Activated CD8-positive, alpha-beta T cell treated with anti-CD3 and anti-CD28 coated beads, Interleukin-2, amount 10 ng/mL, durations not matched to agents 7 days and 5 days (primary cell): Measurements from ENCODE around the gene CTIF. TPM values are rescaled to one million over a fixed set of nuclear protein-coding genes. Genes with fewer than 3 reads are reported as not detected.

Source experiments
- ATAC-seq: fragments of 150-1000 bp; cut with Tn5 transposase; one replicate; pipeline ENCODE4 v1.10.0; 2021; ENCODE audit warnings: moderate library complexity
- CTCF ChIA-PET: fragments of 350-600 bp; sonication (Branson Sonifier 250); formaldehyde crosslinking; loops from one replicate; lab custom pipeline; 2021; ENCODE audit warnings: antibody characterized with exemption; lab: Charles Lee
- POLR2A ChIA-PET: fragments of 350-600 bp; sonication (Branson Sonifier 250); formaldehyde crosslinking; loops from one replicate; lab custom pipeline; 2021; ENCODE audit warnings: antibody characterized with exemption; lab: Charles Lee
- DNase-seq: peaks from one replicate; pipeline ENCODE4 v3.0.0-alpha.2; 2020
- H3K27ac Mint-ChIP-seq: one replicate; pipeline ENCODE4 v1.8.0; 2021; ENCODE audit warnings: mild to moderate bottlenecking, mixed read lengths
- H3K27me3 Mint-ChIP-seq: one replicate; pipeline ENCODE4 v1.8.0; 2021; ENCODE audit warnings: low read depth, mixed read lengths
- H3K36me3 Mint-ChIP-seq: one replicate; pipeline ENCODE4 v1.8.0; 2021; ENCODE audit warnings: low read depth, mixed read lengths
- H3K4me1 Mint-ChIP-seq: one replicate; pipeline ENCODE4 v1.8.0; 2021; ENCODE audit warnings: low read depth, mixed read lengths
- H3K4me3 Mint-ChIP-seq: one replicate; pipeline ENCODE4 v1.8.0; 2021; ENCODE audit warnings: mild to moderate bottlenecking, mixed read lengths
- H3K9me3 Mint-ChIP-seq: one replicate; pipeline ENCODE4 v1.8.0; 2022; ENCODE audit warnings: mixed read lengths; ENCODE audit not compliant: insufficient read depth
- total RNA-seq, 2 experiments: library from RNA; stranded (reverse); gene quantifications; one replicate each; pipeline ENCODE4 v1.2.3, GENCODE V29; 2021

Gene CTIF
- total RNA-seq, 2 experiments from 2014 or later, result 1.3 to 2.1 TPM

- CTCF ChIA-PET, result no interaction called here
- no peaks in the 10 kb centered on the region for H3K36me3 Mint-ChIP-seq
- H3K27me3 Mint-ChIP-seq, result peaks cover 2% of the 10 kb centered on the region
- DNase-seq (no peak), ATAC-seq (no peak)
- POLR2A ChIA-PET, result no interaction called here
- no peaks in the 10 kb centered on the region for H3K4me1 Mint-ChIP-seq
- H3K4me3 Mint-ChIP-seq, result no peak overlapping the region
- no peaks in the 10 kb centered on the region for H3K9me3 Mint-ChIP-seq
- no peak overlapping the region for H3K27ac Mint-ChIP-seq
Observed at GRCh38 chr18:48600046-48600445, 61.2 kb downstream of the CTIF start.

GRCh38 chr18:48600456-48601090 lies 61.7 kb downstream of the CTIF start:
- ChIA-PET POLR2A (no interaction called here), CTCF (no interaction called here)
- Mint-ChIP-seq H3K27me3 (peaks cover 2% of the 10 kb centered on the region), H3K27ac (no peak overlapping the region), H3K4me1 (no peaks in the 10 kb centered on the region), H3K36me3 (no peaks in the 10 kb centered on the region), H3K4me3 (no peak overlapping the region), H3K9me3 (no peaks in the 10 kb centered on the region)
- no peak for ATAC-seq
- no peak for DNase-seq

GRCh38 chr18:48601343-48601742 lies 62.5 kb downstream of the CTIF start:
- H3K27ac Mint-ChIP-seq, result no peak overlapping the region
- CTCF ChIA-PET, result no interaction called here

GRCh38 chr18:48602759-48603390 lies 64.0 kb downstream of the CTIF start:
- ChIA-PET CTCF (no interaction called here), POLR2A (no interaction called here)
- Mint-ChIP-seq H3K27me3 (peaks cover 2% of the 10 kb centered on the region), H3K9me3 (no peaks in the 10 kb centered on the region), H3K4me1 (no peaks in the 10 kb centered on the region), H3K4me3 (no peak overlapping the region), H3K27ac (no peak overlapping the region), H3K36me3 (no peaks in the 10 kb centered on the region)
- DNase-seq (no peak), ATAC-seq (no peak)

More at GRCh38 chr18:48601343-48601742, 62.5 kb downstream of the CTIF start:
- Mint-ChIP-seq H3K4me1 (no peaks in the 10 kb centered on the region), H3K27me3 (peaks cover 2% of the 10 kb centered on the region), H3K36me3 (no peaks in the 10 kb centered on the region), H3K4me3 (no peak overlapping the region), H3K9me3 (no peaks in the 10 kb centered on the region)
- POLR2A ChIA-PET, result no interaction called here
- ATAC-seq (no peak), DNase-seq (no peak)

- ChIA-PET CTCF (no interaction called here), POLR2A (no interaction called here)
- ATAC-seq, result no peak
Observed at GRCh38 chr18:48605408-48605845, 66.6 kb downstream of the CTIF start.

GRCh38 chr18:48607056-48607984 lies 68.5 kb downstream of the CTIF start:
- Mint-ChIP-seq H3K4me3 (no peak overlapping the region), H3K27me3 (peaks cover 2% of the 10 kb centered on the region), H3K4me1 (no peaks in the 10 kb centered on the region), H3K36me3 (no peaks in the 10 kb centered on the region), H3K9me3 (no peaks in the 10 kb centered on the region), H3K27ac (no peak overlapping the region)
- ATAC-seq (no peak), DNase-seq (no peak)
- POLR2A ChIA-PET, result no interaction called here
- CTCF ChIA-PET, result no interaction called here

More at GRCh38 chr18:48605408-48605845, 66.6 kb downstream of the CTIF start:
- DNase-seq, result no peak
- Mint-ChIP-seq H3K36me3 (no peaks in the 10 kb centered on the region), H3K4me3 (no peak overlapping the region), H3K27me3 (peaks cover 2% of the 10 kb centered on the region), H3K9me3 (no peaks in the 10 kb centered on the region), H3K4me1 (no peaks in the 10 kb centered on the region), H3K27ac (no peak overlapping the region)

GRCh38 chr18:48608581-48608980 lies 69.8 kb downstream of the CTIF start:
- CTCF ChIA-PET, result no interaction called here
- POLR2A ChIA-PET, result interaction anchor here (0.6 kb wide), 1 partner anchor 567 kb away, joined by 4 read pairs; no protein-coding TSS in a partner anchor
- Mint-ChIP-seq H3K4me3 (no peak overlapping the region), H3K4me1 (no peaks in the 10 kb centered on the region), H3K36me3 (no peaks in the 10 kb centered on the region), H3K27me3 (peaks cover 2% of the 10 kb centered on the region), H3K9me3 (no peaks in the 10 kb centered on the region), H3K27ac (no peak overlapping the region)
- no peak for ATAC-seq
- no peak for DNase-seq

GRCh38 chr18:48609114-48609513 lies 70.3 kb downstream of the CTIF start:
- POLR2A ChIA-PET, result no interaction called here
- CTCF ChIA-PET, result no interaction called here
- no peaks in the 10 kb centered on the region for H3K36me3 Mint-ChIP-seq
- no peak overlapping the region for H3K27ac Mint-ChIP-seq
- no peak overlapping the region for H3K4me3 Mint-ChIP-seq
- H3K4me1 Mint-ChIP-seq, result no peaks in the 10 kb centered on the region
- no peaks in the 10 kb centered on the region for H3K9me3 Mint-ChIP-seq
- ATAC-seq (no peak), DNase-seq (no peak)
- peaks cover 2% of the 10 kb centered on the region for H3K27me3 Mint-ChIP-seq

- ChIA-PET POLR2A (no interaction called here), CTCF (no interaction called here)
- no peak overlapping the region for H3K4me3 Mint-ChIP-seq
- no peaks in the 10 kb centered on the region for H3K27me3 Mint-ChIP-seq
- H3K4me1 Mint-ChIP-seq, result no peaks in the 10 kb centered on the region
- H3K36me3 Mint-ChIP-seq, result no peaks in the 10 kb centered on the region
- H3K27ac Mint-ChIP-seq, result no peak overlapping the region
- ATAC-seq, result no peak
- H3K9me3 Mint-ChIP-seq, result no peaks in the 10 kb centered on the region
- DNase-seq, result no peak
Observed at GRCh38 chr18:48609820-48610815, 71.3 kb downstream of the CTIF start.

- POLR2A ChIA-PET, result no interaction called here
Observed at GRCh38 chr18:48611203-48611602, 72.4 kb downstream of the CTIF start.

GRCh38 chr18:48611785-48612480 lies 73.1 kb downstream of the CTIF start:
- POLR2A ChIA-PET, result no interaction called here
- H3K4me3 Mint-ChIP-seq, result no peak overlapping the region

More at GRCh38 chr18:48611203-48611602, 72.4 kb downstream of the CTIF start:
- no peaks in the 10 kb centered on the region for H3K27me3 Mint-ChIP-seq
- H3K4me3 Mint-ChIP-seq, result no peak overlapping the region
- no peak overlapping the region for H3K27ac Mint-ChIP-seq
- CTCF ChIA-PET, result no interaction called here
- no peaks in the 10 kb centered on the region for H3K36me3 Mint-ChIP-seq
- DNase-seq (no peak), ATAC-seq (no peak)
- H3K4me1 Mint-ChIP-seq, result no peaks in the 10 kb centered on the region
- H3K9me3 Mint-ChIP-seq, result no peaks in the 10 kb centered on the region

More at GRCh38 chr18:48611785-48612480, 73.1 kb downstream of the CTIF start:
- no peak overlapping the region for H3K27ac Mint-ChIP-seq
- H3K9me3 Mint-ChIP-seq, result no peaks in the 10 kb centered on the region
- CTCF ChIA-PET, result no interaction called here
- no peaks in the 10 kb centered on the region for H3K4me1 Mint-ChIP-seq
- no peaks in the 10 kb centered on the region for H3K36me3 Mint-ChIP-seq
- ATAC-seq (no peak), DNase-seq (no peak)
- no peaks in the 10 kb centered on the region for H3K27me3 Mint-ChIP-seq
